Transverse colon (tissue), 4 donors: ENCODE data around the gene KRT5. TPM values are rescaled to one million over a fixed set of nuclear protein-coding genes. Genes with fewer than 3 reads are reported as not detected.

Experiments
- DNase-seq: peaks from one replicate; pipeline ENCODE4 v3.0.0-alpha.2; 2019
- H3K27ac ChIP-seq, 4 donors: fragments of 200-600 bp; sonication (generic); 2 replicates each; pipeline ENCODE4 v1.5.1; 2016 to 2018; ENCODE audit warnings: inconsistent platforms in 4 of 4
- H3K27me3 ChIP-seq: fragments of 200-600 bp; sonication (generic); 2 replicates; pipeline ENCODE4 v1.5.1; 2017; ENCODE audit warnings: inconsistent platforms
- H3K36me3 ChIP-seq, 4 donors: fragments of 200-600 bp; sonication (generic); 2 replicates each; pipeline ENCODE4 v1.5.1; 2017 to 2019; ENCODE audit warnings: inconsistent platforms in 4 of 4
- H3K4me1 ChIP-seq, 4 donors: fragments of 200-600 bp; sonication (generic); 2 replicates each; pipeline ENCODE4 v1.5.1; 2017 to 2020; ENCODE audit warnings: inconsistent platforms in 4 of 4
- H3K4me3 ChIP-seq, 4 donors: fragments of 200-600 bp; sonication (generic); 1 replicate in 1 of 4; 2 replicates in 3 of 4; pipeline versions ENCODE4 v1.5.1 to v1.6.1; 2017 to 2019; ENCODE audit warnings: inconsistent platforms in 4 of 4
- H3K9me3 ChIP-seq, 2 donors: fragments of 200-600 bp; sonication (generic); 2 replicates each; pipeline ENCODE4 v1.5.1; 2017 to 2019; ENCODE audit warnings: inconsistent platforms in 2 of 2
- EP300 ChIP-seq: sonication (generic); formaldehyde crosslinking; IDR thresholded peaks from one replicate; pipeline ENCODE4 v1.6.1; 2017; ENCODE audit warnings: antibody characterized with exemption, low read depth
- POLR2A ChIP-seq: fragments of 450-650 bp; IDR thresholded peaks from one replicate; pipeline ENCODE4 v1.6.1; 2016; ENCODE audit warnings: antibody characterized with exemption, mild to moderate bottlenecking, moderate library complexity
- POLR2AphosphoS5 ChIP-seq, 3 donors: sonication (generic); formaldehyde crosslinking; IDR thresholded peaks; one replicate each; pipeline ENCODE4 v1.6.1; 2016; ENCODE audit warnings: antibody characterized with exemption in 3 of 3
- WGBS, 2 donors: methylation state at CpG; one replicate each; pipeline ENCODE4 v1.1.5; 2018; ENCODE audit warnings: low coverage in 1 of 2; 5-methylcytosine and 5-hydroxymethylcytosine counted together
- in situ Hi-C, 4 donors: fragments of 200-750 bp; cut with MboI; loops; one replicate each; pipeline versions ENCODE4 v1.15.0 to v1.15.1; 2017; ENCODE audit warnings: low sequenced_read_pairs in 3 of 4, low pct_ligation_motif_present in 1 of 4, low pct_unique_long_range_greater_than_20kb in 1 of 4
- intact Hi-C: fragments of 100-400 bp; cut with DNase I; formaldehyde crosslinking; loops from one replicate; pipeline ENCODE4 v1.15.1; 2023; ENCODE audit warnings: low total_unique reads
- total RNA-seq, 4 donors: library from RNA; depleted of rRNA; stranded (reverse); fragments of >200 nt; gene quantifications; one replicate each; pipeline ENCODE4 v1.1.0, GENCODE V29; 2016
- TF ChIP-seq, protein P1 (sequence below), 5 experiments: fragments of 200-600 bp in 3 of 5; fragments of 450-650 bp in 2 of 5; sonication (generic) in 3 of 5; IDR thresholded peaks; 1 replicate in 2 of 5; 2 replicates in 3 of 5; pipeline ENCODE4 v1.5.1; 2016 to 2017; ENCODE audit warnings: antibody characterized with exemption in 5 of 5, inconsistent platforms in 3 of 5, mild to moderate bottlenecking in 2 of 5, moderate library complexity in 1 of 5

KRT5 gene
- total RNA-seq, 4 donors from 2014 or later, result not detected

DNA sequence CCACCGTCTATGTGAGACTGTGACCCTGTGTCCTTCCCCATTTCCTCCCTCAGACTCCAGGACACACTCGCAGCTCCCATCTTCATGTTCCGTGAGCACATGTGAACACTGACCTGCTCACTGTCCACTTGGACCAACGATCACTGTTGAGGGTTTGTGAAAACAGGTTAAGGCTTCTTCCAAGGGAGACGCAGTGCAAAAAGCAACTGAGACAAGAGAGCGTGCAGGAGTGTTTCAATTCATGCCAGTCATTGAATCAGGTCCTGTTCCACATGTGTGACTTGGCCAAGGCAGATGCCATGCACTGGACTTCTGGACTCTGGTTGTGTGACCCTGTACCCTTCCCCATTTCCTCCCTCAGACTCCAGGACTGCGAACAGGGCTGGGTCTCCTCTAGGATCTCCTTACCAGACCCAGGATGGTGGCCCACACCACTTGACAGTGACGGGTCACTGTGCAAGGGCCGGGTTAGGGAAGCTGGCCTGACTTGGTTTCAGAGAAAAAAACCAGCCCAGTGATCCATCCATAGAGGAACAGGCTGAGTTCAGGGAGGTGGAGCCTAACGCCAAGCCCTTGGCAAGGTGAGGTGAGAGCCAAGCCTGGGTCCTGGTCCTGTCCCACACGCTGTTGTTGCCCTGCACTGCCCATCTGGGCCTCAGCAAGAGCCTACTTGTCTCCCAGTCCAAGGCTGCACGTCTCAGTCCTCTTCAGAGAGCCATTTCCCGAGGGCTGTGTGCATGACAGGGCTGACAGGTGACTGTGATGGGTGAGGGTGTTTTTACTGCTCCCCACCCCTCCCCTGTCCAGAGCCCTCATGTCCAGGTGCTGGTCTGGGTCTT is 5.7 kb upstream of the KRT5 start:
- 77 to 85% methylated on average over 5 to 13 of the region's 13 CpGs for WGBS, 2 donors
- Histone ChIP-seq H3K27ac (no peak overlapping the region), H3K36me3 (no peaks in the 10 kb centered on the region), H3K4me1 (no peaks in the 10 kb centered on the region), H3K9me3 (no peaks in the 10 kb centered on the region), H3K27me3 (no peaks in the 10 kb centered on the region), H3K4me3 (no peak overlapping the region)
- no peak for DNase-seq
- TF ChIP-seq EP300, result no peak
- intact Hi-C loops, result no loop called here
- in situ Hi-C loops, result no loop called here

DNA sequence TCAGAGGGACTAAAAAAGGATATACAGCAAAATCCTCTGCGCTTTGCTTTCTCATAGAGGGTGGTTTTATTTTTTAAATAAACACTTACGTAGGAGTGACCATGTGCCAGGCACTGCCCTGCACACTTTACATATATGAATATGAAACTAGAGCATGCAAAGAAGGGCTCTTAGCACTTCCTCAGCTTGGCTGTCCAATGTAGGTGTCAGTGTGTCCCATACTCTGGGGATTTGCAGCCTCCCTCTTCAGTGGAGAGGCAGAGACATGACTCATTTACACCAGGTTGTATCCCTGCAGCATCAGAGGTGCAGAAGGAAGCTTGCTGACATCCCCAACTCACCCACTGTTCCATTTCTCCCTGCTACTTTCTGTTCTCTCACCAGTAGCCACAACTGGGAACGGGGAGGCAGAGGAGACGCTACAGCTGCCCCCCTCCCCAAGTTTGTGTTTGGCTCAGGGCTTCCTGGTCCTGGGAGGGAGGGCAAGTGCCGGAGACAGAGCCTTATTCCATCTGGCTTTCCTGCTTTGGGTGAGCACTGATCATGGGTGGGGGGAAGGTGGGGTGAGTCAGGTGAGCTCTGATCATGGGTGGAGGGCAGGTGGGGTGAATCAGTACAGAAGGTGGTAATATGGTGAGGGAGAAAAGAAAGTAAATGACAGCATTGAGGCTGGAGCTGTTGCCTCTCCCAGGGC is 4.9 kb upstream of the KRT5 start:
- Histone ChIP-seq H3K36me3 (no peaks in the 10 kb centered on the region), H3K4me3 (no peak overlapping the region), H3K27ac (no peak overlapping the region), H3K4me1 (no peaks in the 10 kb centered on the region), H3K27me3 (no peaks in the 10 kb centered on the region), H3K9me3 (no peaks in the 10 kb centered on the region)
- WGBS, 2 donors, result 81% methylated on average over 5 of the region's 5 CpGs; no CpG with 5 or more reads in 1 of the 2 donors
- no peak for TF ChIP-seq POLR2A
- TF ChIP-seq EP300, result no peak
- TF ChIP-seq POLR2AphosphoS5 (IDR thresholded peaks at IDR 0.05), result no peak
- TF ChIP-seq, protein P1, sequence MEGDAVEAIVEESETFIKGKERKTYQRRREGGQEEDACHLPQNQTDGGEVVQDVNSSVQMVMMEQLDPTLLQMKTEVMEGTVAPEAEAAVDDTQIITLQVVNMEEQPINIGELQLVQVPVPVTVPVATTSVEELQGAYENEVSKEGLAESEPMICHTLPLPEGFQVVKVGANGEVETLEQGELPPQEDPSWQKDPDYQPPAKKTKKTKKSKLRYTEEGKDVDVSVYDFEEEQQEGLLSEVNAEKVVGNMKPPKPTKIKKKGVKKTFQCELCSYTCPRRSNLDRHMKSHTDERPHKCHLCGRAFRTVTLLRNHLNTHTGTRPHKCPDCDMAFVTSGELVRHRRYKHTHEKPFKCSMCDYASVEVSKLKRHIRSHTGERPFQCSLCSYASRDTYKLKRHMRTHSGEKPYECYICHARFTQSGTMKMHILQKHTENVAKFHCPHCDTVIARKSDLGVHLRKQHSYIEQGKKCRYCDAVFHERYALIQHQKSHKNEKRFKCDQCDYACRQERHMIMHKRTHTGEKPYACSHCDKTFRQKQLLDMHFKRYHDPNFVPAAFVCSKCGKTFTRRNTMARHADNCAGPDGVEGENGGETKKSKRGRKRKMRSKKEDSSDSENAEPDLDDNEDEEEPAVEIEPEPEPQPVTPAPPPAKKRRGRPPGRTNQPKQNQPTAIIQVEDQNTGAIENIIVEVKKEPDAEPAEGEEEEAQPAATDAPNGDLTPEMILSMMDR (IDR thresholded peaks at IDR 0.05), result no peak
- intact Hi-C loops, result no loop called here
- in situ Hi-C loops, result no loop called here
- no peak for DNase-seq

DNA sequence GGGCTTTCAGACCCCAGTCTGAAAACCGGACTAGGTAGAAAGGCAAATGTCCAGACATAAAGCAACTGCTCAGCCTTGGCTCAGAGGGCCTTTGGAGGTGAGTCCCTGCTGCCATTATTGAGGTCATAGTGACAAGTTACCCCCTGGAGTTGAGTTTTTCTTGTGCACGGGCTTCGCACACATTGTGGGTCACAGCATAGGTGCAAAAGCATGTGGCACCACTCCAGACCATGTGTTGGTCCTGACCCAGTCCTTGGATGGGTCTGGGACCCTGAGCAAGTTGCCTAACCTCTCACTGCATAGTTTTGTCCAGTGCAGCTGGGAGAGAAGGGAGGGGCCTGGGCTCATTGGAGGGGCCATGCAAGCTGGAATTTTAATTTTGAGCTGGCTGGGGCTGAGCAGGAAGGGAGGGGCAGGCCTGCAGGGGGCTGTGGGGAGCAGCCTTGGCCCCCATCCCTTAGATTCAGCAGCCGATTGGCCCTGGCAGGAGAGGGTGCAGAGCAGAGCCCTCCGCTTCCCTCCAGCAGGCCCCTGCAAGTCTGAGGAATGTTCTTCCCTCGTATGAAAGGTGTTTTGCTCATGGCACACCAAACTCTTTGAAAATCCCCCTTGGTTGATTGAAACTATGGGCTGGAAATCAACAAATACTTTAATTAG is 4.2 kb upstream of the KRT5 start:
- Histone ChIP-seq H3K9me3 (no peaks in the 10 kb centered on the region), H3K27ac (no peak overlapping the region), H3K27me3 (no peaks in the 10 kb centered on the region), H3K4me1 (no peaks in the 10 kb centered on the region), H3K4me3 (no peak overlapping the region), H3K36me3 (no peaks in the 10 kb centered on the region)
- intact Hi-C loops (no loop called here), in situ Hi-C loops (no loop called here)
- TF ChIP-seq POLR2AphosphoS5 (IDR thresholded peaks at IDR 0.05) (no peak), POLR2A (no peak), EP300 (no peak)
- TF ChIP-seq, protein P1 (IDR thresholded peaks at IDR 0.05), result no peak
- no peak for DNase-seq
- 68% methylated on average over 6 of the region's 6 CpGs; no CpG with 5 or more reads in 1 of the 2 donors for WGBS, 2 donors

DNA sequence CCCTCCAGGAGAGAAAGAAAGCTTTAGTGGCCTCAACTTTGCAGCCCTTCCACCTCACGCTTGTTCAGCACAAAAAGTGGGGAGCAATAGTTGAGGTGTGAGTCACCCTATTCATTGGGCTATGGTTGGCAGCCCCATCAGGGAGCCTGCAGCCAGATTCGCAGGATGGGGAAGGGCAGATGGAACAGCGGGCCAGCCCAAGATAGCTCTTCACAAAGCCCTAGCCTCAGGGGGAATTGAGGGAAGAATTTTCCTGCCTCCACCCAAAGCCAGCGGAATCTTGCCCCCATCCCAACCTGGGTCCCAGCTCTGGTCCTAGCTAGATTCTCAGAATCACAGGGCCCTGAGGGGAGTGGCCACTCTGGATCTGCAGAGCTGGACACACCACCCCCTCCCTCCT is 3.6 kb upstream of the KRT5 start:
- intact Hi-C loops, result no loop called here
- no peak for DNase-seq
- no peaks in the 10 kb centered on the region for H3K9me3 ChIP-seq
- no peaks in the 10 kb centered on the region for H3K4me1 ChIP-seq
- no peaks in the 10 kb centered on the region for H3K27me3 ChIP-seq
- H3K27ac ChIP-seq, result no peak overlapping the region
- TF ChIP-seq, protein P1 (IDR thresholded peaks at IDR 0.05), result no peak
- TF ChIP-seq POLR2AphosphoS5 (IDR thresholded peaks at IDR 0.05) (no peak), POLR2A (no peak), EP300 (no peak)
- WGBS, 2 donors, result 88 to 100% methylated on average over 2 to 3 of the region's 4 CpGs
- no peaks in the 10 kb centered on the region for H3K36me3 ChIP-seq
- no peak overlapping the region for H3K4me3 ChIP-seq
- in situ Hi-C loops, result no loop called here
